GM23248 (cell line): ENCODE results near the gene C7orf57.

Experiments
- EZH2 ChIP-seq: fragments of 200-600 bp; sonication (generic); IDR thresholded peaks from 2 replicates; pipeline ENCODE4 v1.6.1; 2018; ENCODE audit warnings: antibody characterized with exemption, mild to moderate bottlenecking; ENCODE audit not compliant: insufficient read depth, poor library complexity, severe bottlenecking
- EZH2phosphoT487 ChIP-seq: fragments of 200-600 bp; sonication (generic); IDR thresholded peaks from 2 replicates; pipeline ENCODE4 v1.6.1; 2018; ENCODE audit warnings: antibody characterized with exemption, moderate library complexity, mild to moderate bottlenecking, low read depth; ENCODE audit not compliant: insufficient read depth

DNA sequence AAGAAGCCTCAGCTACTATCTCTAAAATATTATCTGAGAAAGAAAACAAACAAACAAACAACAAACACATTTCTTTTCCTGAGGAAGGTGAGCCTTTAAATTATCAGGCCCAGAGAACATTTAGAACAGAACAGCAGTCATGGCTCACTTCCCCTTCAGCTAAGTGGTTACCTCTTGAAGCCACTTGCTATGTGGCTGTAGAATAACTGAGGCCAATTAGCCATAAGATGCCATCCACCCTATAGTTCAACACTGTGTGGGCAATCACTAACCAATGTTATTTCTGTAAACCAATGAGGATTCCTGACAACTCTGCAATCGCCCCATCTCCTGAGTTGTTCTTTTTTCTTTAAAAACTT lies 50.1 kb downstream of the C7orf57 start:
- TF ChIP-seq EZH2phosphoT487 (no peak), EZH2 (no peak)
